Measurements from ENCODE around the gene LRFN4. TPM values are rescaled to one million over a fixed set of nuclear protein-coding genes. Genes with fewer than 3 reads are reported as not detected.

LRFN4 gene
- total RNA-seq, 2 donors from 2014 or later, result 8.6 to 13.2 TPM

- no peak overlapping the region for H3K27ac ChIP-seq
- peaks cover 0 to 9% of the 10 kb centered on the region in 2 donors for H3K4me1 ChIP-seq
- H3K4me3 ChIP-seq, result no peak overlapping the region
- H3K9me3 ChIP-seq, result no peaks in the 10 kb centered on the region
- TF ChIP-seq, protein P1, sequence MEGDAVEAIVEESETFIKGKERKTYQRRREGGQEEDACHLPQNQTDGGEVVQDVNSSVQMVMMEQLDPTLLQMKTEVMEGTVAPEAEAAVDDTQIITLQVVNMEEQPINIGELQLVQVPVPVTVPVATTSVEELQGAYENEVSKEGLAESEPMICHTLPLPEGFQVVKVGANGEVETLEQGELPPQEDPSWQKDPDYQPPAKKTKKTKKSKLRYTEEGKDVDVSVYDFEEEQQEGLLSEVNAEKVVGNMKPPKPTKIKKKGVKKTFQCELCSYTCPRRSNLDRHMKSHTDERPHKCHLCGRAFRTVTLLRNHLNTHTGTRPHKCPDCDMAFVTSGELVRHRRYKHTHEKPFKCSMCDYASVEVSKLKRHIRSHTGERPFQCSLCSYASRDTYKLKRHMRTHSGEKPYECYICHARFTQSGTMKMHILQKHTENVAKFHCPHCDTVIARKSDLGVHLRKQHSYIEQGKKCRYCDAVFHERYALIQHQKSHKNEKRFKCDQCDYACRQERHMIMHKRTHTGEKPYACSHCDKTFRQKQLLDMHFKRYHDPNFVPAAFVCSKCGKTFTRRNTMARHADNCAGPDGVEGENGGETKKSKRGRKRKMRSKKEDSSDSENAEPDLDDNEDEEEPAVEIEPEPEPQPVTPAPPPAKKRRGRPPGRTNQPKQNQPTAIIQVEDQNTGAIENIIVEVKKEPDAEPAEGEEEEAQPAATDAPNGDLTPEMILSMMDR (IDR thresholded peaks at IDR 0.05), result no peak
- no peak for DNase-seq (ENCODE audit: low spot score)
- H3K36me3 ChIP-seq, result no peaks in the 10 kb centered on the region
- H3K27me3 ChIP-seq, result no peaks in the 10 kb centered on the region
Observed at GRCh38 chr11:66904981-66905521, 48.2 kb downstream of the LRFN4 start.

DNA sequence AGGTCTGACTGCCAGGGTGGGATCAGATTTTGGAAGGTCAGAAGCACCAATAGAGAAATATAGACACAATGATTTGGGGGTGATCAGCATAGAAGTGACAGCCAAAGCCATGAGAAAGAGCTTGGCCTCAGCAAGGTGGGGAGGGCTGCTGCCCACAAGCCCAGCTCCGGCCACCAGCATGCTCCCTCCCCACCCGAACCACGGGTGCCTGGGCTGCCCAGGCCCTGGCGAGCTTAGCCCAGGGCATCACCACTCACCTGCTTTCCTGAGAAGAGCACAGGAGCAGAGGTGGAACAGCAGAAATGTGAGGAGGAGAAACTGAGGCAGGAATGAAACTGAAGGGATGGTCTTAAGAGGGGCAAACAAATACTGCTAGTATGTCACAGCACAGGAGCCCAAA lies 48.8 kb downstream of the LRFN4 start:
- no peaks in the 10 kb centered on the region for H3K27me3 ChIP-seq
- no peaks in the 10 kb centered on the region for H3K9me3 ChIP-seq
- H3K36me3 ChIP-seq, result no peaks in the 10 kb centered on the region
- TF ChIP-seq, protein P1 (IDR thresholded peaks at IDR 0.05), result no peak
- peaks cover 0 to 9% of the 10 kb centered on the region in 2 donors for H3K4me1 ChIP-seq
- no peak overlapping the region for H3K4me3 ChIP-seq
- no peak overlapping the region for H3K27ac ChIP-seq
- DNase-seq (ENCODE audit: low spot score), result no peak

- DNase-seq (ENCODE audit: low spot score), result no peak
- TF ChIP-seq, protein P1 (IDR thresholded peaks at IDR 0.05), result no peak
- Histone ChIP-seq H3K4me3 (no peak overlapping the region), H3K27ac (no peak overlapping the region), H3K36me3 (no peaks in the 10 kb centered on the region), H3K9me3 (no peaks in the 10 kb centered on the region), H3K27me3 (no peaks in the 10 kb centered on the region), H3K4me1 (peaks cover 0 to 9% of the 10 kb centered on the region in 2 donors)
Observed at GRCh38 chr11:66906061-66906733, 49.3 kb downstream of the LRFN4 start.

- no peak overlapping the region for H3K4me3 ChIP-seq
- TF ChIP-seq, protein P1 (IDR thresholded peaks at IDR 0.05), result no peak
- H3K9me3 ChIP-seq, result no peaks in the 10 kb centered on the region
- peaks cover 0 to 9% of the 10 kb centered on the region in 2 donors for H3K4me1 ChIP-seq
- H3K27ac ChIP-seq, result no peak overlapping the region
- H3K36me3 ChIP-seq, result no peaks in the 10 kb centered on the region
- no peak for DNase-seq (ENCODE audit: low spot score)
- no peaks in the 10 kb centered on the region for H3K27me3 ChIP-seq
Observed at GRCh38 chr11:66907751-66908630, 51.1 kb downstream of the LRFN4 start.

GRCh38 chr11:66909181-66909580 lies 52.3 kb downstream of the LRFN4 start:
- DNase-seq (ENCODE audit: low spot score), result no peak
- H3K4me3 ChIP-seq, result no peak overlapping the region
- TF ChIP-seq, protein P1 (IDR thresholded peaks at IDR 0.05), result no peak
- peaks cover 0 to 9% of the 10 kb centered on the region in 2 donors for H3K4me1 ChIP-seq
- no peaks in the 10 kb centered on the region for H3K9me3 ChIP-seq
- no peak overlapping the region for H3K27ac ChIP-seq
- H3K36me3 ChIP-seq, result no peaks in the 10 kb centered on the region
- no peaks in the 10 kb centered on the region for H3K27me3 ChIP-seq
